ENCODE measurements around the gene HRH1. TPM values are rescaled to one million over a fixed set of nuclear protein-coding genes. Genes with fewer than 3 reads are reported as not detected.

HRH1 gene
- total RNA-seq, 1 experiment from 2014 or later = 7.0 TPM

DNA sequence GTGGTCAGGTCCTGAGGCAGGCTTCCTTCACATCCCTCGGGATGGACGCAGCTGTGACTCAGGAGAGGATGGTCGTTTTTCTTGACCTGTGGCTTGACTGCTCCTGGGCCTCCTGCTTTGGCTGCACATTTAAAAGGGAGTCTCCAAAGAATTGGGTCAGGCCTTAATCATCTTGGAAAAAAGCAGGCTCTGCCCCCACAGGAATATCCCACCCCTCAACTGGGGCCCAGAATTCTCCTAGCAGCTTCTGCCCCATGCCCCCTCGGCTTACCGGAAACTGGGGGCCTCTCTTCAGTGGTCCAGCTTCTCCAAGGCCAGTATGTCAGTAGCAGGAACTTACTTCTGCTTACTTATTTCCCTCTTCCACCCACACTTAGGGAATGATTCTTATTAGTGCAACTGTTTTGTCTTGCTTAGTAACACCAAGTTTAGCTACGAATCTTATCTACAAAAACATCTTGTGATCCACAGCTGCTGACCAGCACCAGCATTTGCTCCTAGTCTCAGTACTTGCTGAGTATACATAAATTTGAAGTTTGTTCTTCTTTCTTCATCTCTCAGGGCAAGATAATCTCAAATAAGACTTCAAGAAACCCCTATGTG, 153.6 kb downstream of the HRH1 start (continued):
- TF ChIP-seq, protein P1, sequence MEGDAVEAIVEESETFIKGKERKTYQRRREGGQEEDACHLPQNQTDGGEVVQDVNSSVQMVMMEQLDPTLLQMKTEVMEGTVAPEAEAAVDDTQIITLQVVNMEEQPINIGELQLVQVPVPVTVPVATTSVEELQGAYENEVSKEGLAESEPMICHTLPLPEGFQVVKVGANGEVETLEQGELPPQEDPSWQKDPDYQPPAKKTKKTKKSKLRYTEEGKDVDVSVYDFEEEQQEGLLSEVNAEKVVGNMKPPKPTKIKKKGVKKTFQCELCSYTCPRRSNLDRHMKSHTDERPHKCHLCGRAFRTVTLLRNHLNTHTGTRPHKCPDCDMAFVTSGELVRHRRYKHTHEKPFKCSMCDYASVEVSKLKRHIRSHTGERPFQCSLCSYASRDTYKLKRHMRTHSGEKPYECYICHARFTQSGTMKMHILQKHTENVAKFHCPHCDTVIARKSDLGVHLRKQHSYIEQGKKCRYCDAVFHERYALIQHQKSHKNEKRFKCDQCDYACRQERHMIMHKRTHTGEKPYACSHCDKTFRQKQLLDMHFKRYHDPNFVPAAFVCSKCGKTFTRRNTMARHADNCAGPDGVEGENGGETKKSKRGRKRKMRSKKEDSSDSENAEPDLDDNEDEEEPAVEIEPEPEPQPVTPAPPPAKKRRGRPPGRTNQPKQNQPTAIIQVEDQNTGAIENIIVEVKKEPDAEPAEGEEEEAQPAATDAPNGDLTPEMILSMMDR (IDR thresholded peaks at IDR 0.05 in 2 of 3, conservative IDR thresholded peaks at IDR 0.05 in 1 of 3; ENCODE audit: borderline replicate concordance in 1 of 3, insufficient read depth in 1 of 3, low read depth in 2 of 3, low read length in 2 of 3) = no peak
- TF ChIP-seq SRF (IDR thresholded peaks at IDR 0.05; ENCODE audit: low read depth) = no peak

DNA sequence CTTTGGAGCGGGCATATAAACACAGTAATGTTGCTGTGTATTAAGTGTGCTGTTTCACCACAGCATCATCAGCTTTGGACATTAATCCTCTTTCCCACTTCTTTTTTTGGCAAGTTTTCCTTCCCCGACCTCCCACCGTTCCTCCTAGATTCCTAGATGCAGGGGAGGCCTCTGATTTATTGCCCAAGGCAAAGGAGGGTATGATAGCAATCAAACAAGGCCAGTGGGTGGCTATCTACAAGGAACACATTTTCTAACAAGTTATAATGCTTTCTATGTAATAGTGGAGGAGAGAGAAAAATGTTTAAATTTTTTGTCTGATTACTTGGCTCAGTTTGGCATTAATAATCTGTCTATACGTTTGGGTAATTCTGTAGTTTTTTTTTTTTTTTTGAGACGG, 156.0 kb downstream of the HRH1 start:
- CTCF ChIA-PET = no interaction called here
- Histone ChIP-seq H3K27me3 (ENCODE audit: insufficient read depth, low read length) (no peaks in the 10 kb centered on the region), H3K79me2 (ENCODE audit: insufficient read depth, low read length) (no peaks in the 10 kb centered on the region), H3K36me3 (ENCODE audit: control insufficient read depth in 1 of 2, insufficient read depth in 2 of 2, low read length in 2 of 2) (peaks cover 27 to 32% of the 10 kb centered on the region in 2 experiments; a peak in 3 of 4 replicates), H4K20me1 (ENCODE audit: insufficient read depth) (no peaks in the 10 kb centered on the region), H2AFZ (ENCODE audit: low read depth, low read length, poor library complexity, severe bottlenecking) (no peak overlapping the region), H3K9me2 (ENCODE audit: insufficient read depth) (no peaks in the 10 kb centered on the region), H3K9ac (ENCODE audit: low read length) (no peak overlapping the region), H3K27ac (ENCODE audit: low read depth, low read length) (no peak overlapping the region), H3K4me1 (ENCODE audit: control insufficient read depth in 1 of 2, insufficient read depth in 2 of 2, low read length in 2 of 2) (peaks cover 0 to 5% of the 10 kb centered on the region in 2 experiments; a peak in 1 of 4 replicates), H3K9me3 (ENCODE audit: control insufficient read depth in 1 of 2, insufficient read depth in 1 of 2, low read depth in 1 of 2, low read length in 2 of 2) (no peaks in the 10 kb centered on the region), H3K4me3 (replicated peaks in 1 of 2; ENCODE audit: low read depth in 1 of 2, low read length in 2 of 2) (no peak overlapping the region), H3K4me2 (ENCODE audit: low read length) (no peak overlapping the region)
- TF ChIP-seq ZFX (IDR thresholded peaks at IDR 0.05) = no peak
- TF ChIP-seq POLR2A (IDR thresholded peaks at IDR 0.05; ENCODE audit: borderline replicate concordance, extremely low read depth, insufficient read depth, insufficient read length) = no peak
- no peak for TF ChIP-seq ZNF274 (IDR thresholded peaks at IDR 0.05; ENCODE audit: low read depth, low read length)
- no peak for TF ChIP-seq RAD21 (IDR thresholded peaks at IDR 0.05; ENCODE audit: low read depth)
- ATAC-seq (no peak), DNase-seq (ENCODE audit: low read depth, low spot score) (no peak)
- POLR2A ChIA-PET = no interaction called here
- intact Hi-C loops (cut with micrococcal nuclease) = no loop called here
- RAD21 ChIA-PET (ENCODE audit: low non-redundant PET in 1 of 2, low total read pairs in 2 of 2, uncharacterized antibody in 2 of 2, unreplicated experiment in 2 of 2) = no interaction called here
- BruUV-seq (replicated peaks) = no TSS peak

DNA sequence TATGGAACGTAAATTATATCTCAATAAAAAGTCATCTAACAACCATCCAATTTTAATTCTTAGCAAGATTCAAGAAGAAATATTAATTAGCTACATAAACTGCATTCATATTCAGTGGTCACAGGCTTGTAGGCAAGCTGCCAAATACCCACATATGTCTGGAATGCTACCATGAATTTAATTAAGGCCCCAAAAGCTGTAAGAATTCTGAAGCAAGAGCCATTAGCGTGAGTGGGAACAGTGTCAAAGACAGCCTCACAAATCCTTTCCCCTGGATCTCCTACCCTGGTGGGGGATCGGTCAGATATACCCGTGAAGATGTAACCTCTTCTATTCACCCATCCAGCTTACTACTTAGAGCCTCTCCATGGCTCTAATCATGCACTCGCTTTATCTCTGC, 157.9 kb downstream of the HRH1 start:
- CTCF ChIA-PET = no interaction called here
- peaks cover 31 to 36% of the 10 kb centered on the region in 2 experiments; a peak in 3 of 4 replicates for H3K36me3 ChIP-seq (ENCODE audit: control insufficient read depth in 1 of 2, insufficient read depth in 2 of 2, low read length in 2 of 2)
- ATAC-seq = no peak

More for the DNA sequence above, 157.9 kb downstream of the HRH1 start:
- no peak for DNase-seq (ENCODE audit: low read depth, low spot score)
- no peaks in the 10 kb centered on the region for H3K27me3 ChIP-seq (ENCODE audit: insufficient read depth, low read length)
- no peaks in the 10 kb centered on the region for H3K9me3 ChIP-seq (ENCODE audit: control insufficient read depth in 1 of 2, insufficient read depth in 1 of 2, low read depth in 1 of 2, low read length in 2 of 2)
- no TSS peak for BruUV-seq (replicated peaks)
- no peak overlapping the region for H3K27ac ChIP-seq (ENCODE audit: low read depth, low read length)
- no peak overlapping the region for H3K9ac ChIP-seq (ENCODE audit: low read length)
- intact Hi-C loops (cut with micrococcal nuclease) = no loop called here
- H3K4me2 ChIP-seq (ENCODE audit: low read length) = no peak overlapping the region
- no peaks in the 10 kb centered on the region for H3K9me2 ChIP-seq (ENCODE audit: insufficient read depth)
- H4K20me1 ChIP-seq (ENCODE audit: insufficient read depth) = no peaks in the 10 kb centered on the region
- H2AFZ ChIP-seq (ENCODE audit: low read depth, low read length, poor library complexity, severe bottlenecking) = no peak overlapping the region
- TF ChIP-seq JUND (IDR thresholded peaks at IDR 0.05) (no peak), EZH2phosphoT487 (IDR thresholded peaks at IDR 0.05; ENCODE audit: borderline replicate concordance) (no peak), CEBPB (IDR thresholded peaks at IDR 0.05; ENCODE audit: low read depth) (no peak)
- TF ChIP-seq, protein P2, sequence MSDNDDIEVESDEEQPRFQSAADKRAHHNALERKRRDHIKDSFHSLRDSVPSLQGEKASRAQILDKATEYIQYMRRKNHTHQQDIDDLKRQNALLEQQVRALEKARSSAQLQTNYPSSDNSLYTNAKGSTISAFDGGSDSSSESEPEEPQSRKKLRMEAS (IDR thresholded peaks at IDR 0.05) = no peak
- TF ChIP-seq, protein P3, sequence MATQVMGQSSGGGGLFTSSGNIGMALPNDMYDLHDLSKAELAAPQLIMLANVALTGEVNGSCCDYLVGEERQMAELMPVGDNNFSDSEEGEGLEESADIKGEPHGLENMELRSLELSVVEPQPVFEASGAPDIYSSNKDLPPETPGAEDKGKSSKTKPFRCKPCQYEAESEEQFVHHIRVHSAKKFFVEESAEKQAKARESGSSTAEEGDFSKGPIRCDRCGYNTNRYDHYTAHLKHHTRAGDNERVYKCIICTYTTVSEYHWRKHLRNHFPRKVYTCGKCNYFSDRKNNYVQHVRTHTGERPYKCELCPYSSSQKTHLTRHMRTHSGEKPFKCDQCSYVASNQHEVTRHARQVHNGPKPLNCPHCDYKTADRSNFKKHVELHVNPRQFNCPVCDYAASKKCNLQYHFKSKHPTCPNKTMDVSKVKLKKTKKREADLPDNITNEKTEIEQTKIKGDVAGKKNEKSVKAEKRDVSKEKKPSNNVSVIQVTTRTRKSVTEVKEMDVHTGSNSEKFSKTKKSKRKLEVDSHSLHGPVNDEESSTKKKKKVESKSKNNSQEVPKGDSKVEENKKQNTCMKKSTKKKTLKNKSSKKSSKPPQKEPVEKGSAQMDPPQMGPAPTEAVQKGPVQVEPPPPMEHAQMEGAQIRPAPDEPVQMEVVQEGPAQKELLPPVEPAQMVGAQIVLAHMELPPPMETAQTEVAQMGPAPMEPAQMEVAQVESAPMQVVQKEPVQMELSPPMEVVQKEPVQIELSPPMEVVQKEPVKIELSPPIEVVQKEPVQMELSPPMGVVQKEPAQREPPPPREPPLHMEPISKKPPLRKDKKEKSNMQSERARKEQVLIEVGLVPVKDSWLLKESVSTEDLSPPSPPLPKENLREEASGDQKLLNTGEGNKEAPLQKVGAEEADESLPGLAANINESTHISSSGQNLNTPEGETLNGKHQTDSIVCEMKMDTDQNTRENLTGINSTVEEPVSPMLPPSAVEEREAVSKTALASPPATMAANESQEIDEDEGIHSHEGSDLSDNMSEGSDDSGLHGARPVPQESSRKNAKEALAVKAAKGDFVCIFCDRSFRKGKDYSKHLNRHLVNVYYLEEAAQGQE (IDR thresholded peaks at IDR 0.05; ENCODE audit: low read depth) = no peak
- POLR2A ChIA-PET = no interaction called here
- no peaks in the 10 kb centered on the region for H3K4me1 ChIP-seq (ENCODE audit: control insufficient read depth in 1 of 2, insufficient read depth in 2 of 2, low read length in 2 of 2)
- no peak overlapping the region for H3K4me3 ChIP-seq (replicated peaks in 1 of 2; ENCODE audit: low read depth in 1 of 2, low read length in 2 of 2)
- RAD21 ChIA-PET (ENCODE audit: low non-redundant PET in 1 of 2, low total read pairs in 2 of 2, uncharacterized antibody in 2 of 2, unreplicated experiment in 2 of 2) = no interaction called here
- no peaks in the 10 kb centered on the region for H3K79me2 ChIP-seq (ENCODE audit: insufficient read depth, low read length)

Data from HCT116 (cell line).